Left ventricle myocardium inferior (tissue), 1 donor: ENCODE measurements around the gene SPAG8. TPM values are rescaled to one million over a fixed set of nuclear protein-coding genes. Genes with fewer than 3 reads are reported as not detected.

Experiments
- DNase-seq: peaks from one replicate; pipeline ENCODE4 v3.0.0-alpha.2; 2020
- H3K27ac ChIP-seq: fragments of 200-600 bp; replicated peaks from 2 replicates; pipeline ENCODE4 v1.8.0; 2021
- H3K27me3 ChIP-seq: fragments of 200-600 bp; 2 replicates; pipeline ENCODE4 v1.8.0; 2021; ENCODE audit warnings: low read depth
- H3K36me3 ChIP-seq: fragments of 200-600 bp; 2 replicates; pipeline ENCODE4 v1.8.0; 2021
- H3K4me1 ChIP-seq: fragments of 200-600 bp; 2 replicates; pipeline ENCODE4 v1.8.0; 2021
- H3K4me3 ChIP-seq: fragments of 200-600 bp; 2 replicates; pipeline ENCODE4 v1.8.0; 2021; ENCODE audit warnings: mild to moderate bottlenecking, moderate library complexity
- H3K9me3 ChIP-seq: fragments of 200-600 bp; replicated peaks from 2 replicates; pipeline ENCODE4 v1.8.0; 2021
- CTCF ChIP-seq: fragments of 200-600 bp; IDR thresholded peaks from 2 replicates; pipeline ENCODE4 v1.8.0; 2021; ENCODE audit warnings: antibody characterized with exemption, mild to moderate bottlenecking, borderline replicate concordance
- intact Hi-C: fragments of 100-400 bp; cut with micrococcal nuclease; formaldehyde crosslinking; loops from one replicate; pipeline ENCODE4 v1.11.0; 2022
- total RNA-seq: library from RNA; stranded (reverse); fragmentation: NEBNext Ultra II Directional; extraction: Animal tissue kit (Norgen Biotek cat#: 25700); gene quantifications from one replicate; pipeline ENCODE4 v1.2.1, GENCODE V29; 2021
- donor health status: DM: no; HTN: yes; CAD: no; lungs with severe emphysema.

Gene SPAG8
- total RNA-seq, 1 donor from 2014 or later, result 3.4 TPM

- peak; percentile 39 for TF ChIP-seq CTCF
- H3K9me3 ChIP-seq, result no peaks in the 10 kb centered on the region
- peak overlapping the region; percentile 80 for H3K4me3 ChIP-seq
- H3K4me1 ChIP-seq, result peaks cover 47% of the 10 kb centered on the region
- H3K36me3 ChIP-seq, result peaks cover 13% of the 10 kb centered on the region
- no peaks in the 10 kb centered on the region for H3K27me3 ChIP-seq
- intact Hi-C loops, result no loop called here
- H3K27ac ChIP-seq, result peak overlapping the region; percentile 98
- no peak for DNase-seq
Measured at GRCh38 chr9:35813434-35814105, 1.5 kb upstream of the SPAG8 start.

GRCh38 chr9:35811381-35812024 is 559 bp downstream of the SPAG8 start:
- Histone ChIP-seq H3K4me1 (peaks cover 47% of the 10 kb centered on the region), H3K27ac (peak overlapping the region; percentile 98), H3K27me3 (no peaks in the 10 kb centered on the region), H3K9me3 (no peaks in the 10 kb centered on the region), H3K36me3 (peaks cover 34% of the 10 kb centered on the region), H3K4me3 (peak overlapping the region; percentile 76)
- no peak for TF ChIP-seq CTCF
- peak; percentile 46 for DNase-seq
- intact Hi-C loops, result no loop called here

GRCh38 chr9:35810122-35810521 is 1.9 kb downstream of the SPAG8 start:
- H3K27me3 ChIP-seq, result no peaks in the 10 kb centered on the region
- no peak for TF ChIP-seq CTCF
- peaks cover 43% of the 10 kb centered on the region for H3K4me1 ChIP-seq
- H3K27ac ChIP-seq, result no peak overlapping the region
- H3K9me3 ChIP-seq, result no peaks in the 10 kb centered on the region
- no peak overlapping the region for H3K4me3 ChIP-seq
- intact Hi-C loops, result no loop called here
- DNase-seq, result no peak
- peaks cover 47% of the 10 kb centered on the region for H3K36me3 ChIP-seq

GRCh38 chr9:35808433-35808832 is 3.6 kb downstream of the SPAG8 start:
- no peaks in the 10 kb centered on the region for H3K9me3 ChIP-seq
- DNase-seq, result no peak
- H3K4me1 ChIP-seq, result peaks cover 29% of the 10 kb centered on the region
- no peak overlapping the region for H3K27ac ChIP-seq
- no peak overlapping the region for H3K4me3 ChIP-seq
- peaks cover 53% of the 10 kb centered on the region for H3K36me3 ChIP-seq
- no peak for TF ChIP-seq CTCF
- no peaks in the 10 kb centered on the region for H3K27me3 ChIP-seq
- intact Hi-C loops, result no loop called here

GRCh38 chr9:35806101-35806500 is 6.0 kb downstream of the SPAG8 start:
- H3K27me3 ChIP-seq, result no peaks in the 10 kb centered on the region
- no peaks in the 10 kb centered on the region for H3K9me3 ChIP-seq
- intact Hi-C loops, result no loop called here
- peaks cover 73% of the 10 kb centered on the region for H3K36me3 ChIP-seq
- TF ChIP-seq CTCF, result no peak
- peaks cover 5% of the 10 kb centered on the region for H3K4me1 ChIP-seq
- no peak overlapping the region for H3K4me3 ChIP-seq
- no peak for DNase-seq
- H3K27ac ChIP-seq, result no peak overlapping the region
